HG02938 (cell line): ENCODE results near the gene PPP4R1.

ENCODE experiments used
- ATAC-seq: cut with Tn5 transposase; IDR thresholded peaks from one replicate; pipeline ENCODE4 v1.9.1; 2021; ENCODE audit warnings: mild to moderate bottlenecking, moderate library complexity; ENCODE audit not compliant: unreplicated experiment

PPP4R1 gene

DNA sequence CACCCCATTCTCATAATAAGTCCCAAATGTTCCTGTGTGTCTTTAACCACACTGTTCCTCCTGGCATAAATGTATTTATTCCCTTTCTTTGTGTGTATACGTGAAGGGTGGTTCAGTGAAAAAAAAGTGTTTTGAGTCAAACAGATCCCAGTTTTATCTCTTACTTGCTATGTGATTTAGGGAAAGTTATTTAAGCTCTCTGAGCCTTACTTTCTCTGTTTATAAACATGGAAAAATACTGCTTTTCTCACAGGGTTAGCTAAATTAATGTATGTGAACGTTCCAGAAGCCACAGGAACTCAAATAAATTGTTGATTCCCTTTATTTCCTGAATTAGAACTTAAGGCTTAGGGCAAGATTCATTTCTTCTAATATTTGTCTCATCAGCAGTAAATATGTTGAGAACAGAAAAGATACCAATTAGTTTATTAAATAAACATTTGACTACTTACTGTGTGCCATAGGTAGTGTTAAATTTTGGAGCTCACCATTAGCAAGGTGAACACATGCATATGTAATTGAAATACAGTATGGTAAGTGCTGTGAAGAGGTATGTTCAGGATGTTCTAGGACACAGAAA, 105.8 kb downstream of the PPP4R1 start:
- no peak for ATAC-seq

DNA sequence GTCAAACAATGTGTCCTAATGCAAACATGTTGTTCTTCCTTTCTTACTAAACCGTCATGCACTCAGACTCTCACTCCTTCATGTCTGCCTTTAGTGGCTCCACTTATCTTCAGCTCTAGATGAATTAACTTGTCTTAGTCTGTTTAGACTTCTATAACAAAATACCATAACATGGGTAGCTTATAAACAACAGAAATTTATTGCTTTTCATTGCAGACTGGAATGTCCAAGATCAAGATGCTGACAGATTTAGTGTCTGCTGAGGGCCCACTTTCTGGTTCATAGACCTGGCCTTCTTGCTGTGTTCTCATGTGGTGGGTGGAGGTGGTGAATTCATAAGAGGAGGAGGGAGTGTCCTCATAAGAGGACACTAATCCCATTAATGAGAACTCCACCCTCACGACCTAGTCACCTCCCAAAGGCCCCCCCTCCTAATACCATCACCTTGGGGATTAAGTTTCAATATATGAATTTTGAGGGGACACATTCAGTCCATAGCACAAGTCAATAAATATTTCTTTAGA, 106.7 kb downstream of the PPP4R1 start:
- ATAC-seq = no peak

DNA sequence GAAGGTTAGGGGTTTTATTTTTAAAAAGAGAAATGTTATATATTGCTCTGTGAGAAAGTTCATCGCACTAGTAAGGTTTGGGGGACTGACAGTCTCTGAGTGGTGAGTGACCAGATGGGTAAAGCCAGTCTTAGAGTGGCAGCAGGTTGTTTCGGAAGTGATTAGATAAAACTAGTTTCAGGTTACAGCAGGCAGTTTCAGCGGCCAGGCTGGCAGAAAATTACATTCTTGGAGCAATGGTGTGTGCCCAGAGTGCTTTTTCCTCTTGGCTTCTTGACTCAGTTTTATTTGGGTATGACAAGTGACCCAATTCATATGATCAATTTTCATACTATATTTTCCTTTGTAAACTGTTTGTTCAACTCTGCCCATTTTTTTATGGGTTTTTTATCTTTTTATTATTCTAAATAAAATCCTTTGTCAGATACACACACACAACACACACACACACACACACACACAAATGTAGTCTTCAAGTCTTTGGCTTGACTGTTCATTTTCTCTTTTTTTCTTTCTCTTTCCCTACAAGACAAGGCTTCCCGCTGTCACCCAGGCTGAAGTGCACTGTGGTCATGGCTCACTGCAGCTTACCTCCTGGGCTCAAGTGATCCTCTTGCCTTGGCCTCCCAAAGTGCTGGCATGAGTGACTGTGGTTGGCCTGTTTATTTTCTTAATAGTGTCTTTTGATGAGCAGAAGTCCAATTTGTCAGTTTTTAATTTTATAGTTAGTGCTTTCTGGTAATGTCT, 108.1 kb downstream of the PPP4R1 start:
- ATAC-seq = no peak
